PC-9 (cell line): ENCODE measurements around the gene FUT8. TPM values are rescaled to one million over a fixed set of nuclear protein-coding genes. Genes with fewer than 3 reads are reported as not detected.

Source experiments
- BruUV-seq: library from RNA; stranded (reverse); fragments of 400-500 nt; replicated peaks from 2 replicates; lab custom pipeline; 2021; lab: Mats Ljungman, UMichigan
- CTCF ChIA-PET: fragments of 300-600 bp; sonication (Branson Sonifier 250); formaldehyde crosslinking; loops from one replicate; lab custom pipeline; 2022; ENCODE audit warnings: antibody characterized with exemption; lab: Charles Lee
- POLR2A ChIA-PET: fragments of 300-600 bp; sonication (Branson Sonifier 250); formaldehyde crosslinking; loops from one replicate; lab custom pipeline; 2022; ENCODE audit warnings: antibody characterized with exemption; ENCODE audit not compliant: unreplicated experiment; lab: Charles Lee
- DNase-seq, 2 experiments: peaks; one replicate each; pipeline versions ENCODE4 v3.0.0 to v3.0.0-alpha.2; 2015 to 2022; ENCODE audit warnings: mixed read lengths in 1 of 2
- H2AFZ ChIP-seq: fragments of 200-600 bp; sonication (generic); 2 replicates; pipeline ENCODE4 v1.8.1; 2017; ENCODE audit warnings: antibody characterized with exemption
- H3F3A ChIP-seq: fragments of 200-600 bp; sonication (generic); 2 replicates; pipeline ENCODE4 v1.8.1; 2017; ENCODE audit warnings: antibody characterized with exemption, mild to moderate bottlenecking, low read depth; ENCODE audit not compliant: insufficient read depth
- H3K27ac ChIP-seq: fragments of 200-600 bp; sonication (generic); 2 replicates; pipeline ENCODE4 v1.6.1; 2016; ENCODE audit warnings: mixed run types
- H3K27me3 ChIP-seq: fragments of 200-600 bp; sonication (generic); 2 replicates; pipeline ENCODE4 v1.6.1; 2016; ENCODE audit warnings: low read depth, mixed run types; ENCODE audit not compliant: insufficient read depth
- H3K36me3 ChIP-seq: fragments of 200-600 bp; sonication (generic); 2 replicates; pipeline ENCODE4 v1.6.1; 2016; ENCODE audit warnings: low read depth, mixed run types
- H3K4me1 ChIP-seq: fragments of 200-600 bp; sonication (generic); replicated peaks from 2 replicates; pipeline ENCODE4 v1.6.1; 2016; ENCODE audit warnings: mixed run types; ENCODE audit not compliant: insufficient read depth
- H3K4me2 ChIP-seq: fragments of 200-600 bp; sonication (generic); 2 replicates; pipeline ENCODE4 v1.6.1; 2017; ENCODE audit warnings: mixed run types
- H3K4me3 ChIP-seq: fragments of 200-600 bp; sonication (generic); 2 replicates; pipeline ENCODE4 v1.6.1; 2016; ENCODE audit warnings: mixed run types
- H3K79me2 ChIP-seq: fragments of 200-600 bp; sonication (generic); 2 replicates; pipeline ENCODE4 v1.6.1; 2017; ENCODE audit warnings: low read depth, mixed run types
- H3K9me2 ChIP-seq: fragments of 200-600 bp; sonication (generic); 2 replicates; pipeline ENCODE4 v1.8.1; 2017; ENCODE audit warnings: mild to moderate bottlenecking; ENCODE audit not compliant: insufficient read depth
- H3K9me3 ChIP-seq: fragments of 200-600 bp; sonication (generic); 2 replicates; pipeline ENCODE4 v1.8.1; 2016; ENCODE audit warnings: low read depth; ENCODE audit not compliant: insufficient read depth
- H4K20me1 ChIP-seq: fragments of 200-600 bp; sonication (generic); 2 replicates; pipeline ENCODE4 v1.8.1; 2017; ENCODE audit not compliant: insufficient read depth
- EZH2 ChIP-seq: fragments of 200-600 bp; sonication (generic); IDR thresholded peaks from 2 replicates; pipeline ENCODE4 v1.8.0; 2017; ENCODE audit warnings: antibody characterized with exemption, low read depth
- intact Hi-C: fragments of 100-400 bp; cut with micrococcal nuclease; formaldehyde crosslinking; loops from one replicate; pipeline ENCODE4 v1.10.0; 2022; ENCODE audit not compliant: unreplicated experiment
- total RNA-seq: library from RNA; stranded (reverse); gene quantifications from 2 replicates; pipeline ENCODE4 v1.2.3, GENCODE V29; 2021
- TF ChIP-seq, protein P1 (sequence below): fragments of 200-600 bp; sonication (generic); conservative IDR thresholded peaks from 2 replicates; pipeline ENCODE4 v1.6.1; 2017; ENCODE audit warnings: mixed run types, antibody characterized with exemption, mild to moderate bottlenecking, moderate library complexity

FUT8 gene
- total RNA-seq, 1 experiment from 2014 or later: 134 TPM

DNA sequence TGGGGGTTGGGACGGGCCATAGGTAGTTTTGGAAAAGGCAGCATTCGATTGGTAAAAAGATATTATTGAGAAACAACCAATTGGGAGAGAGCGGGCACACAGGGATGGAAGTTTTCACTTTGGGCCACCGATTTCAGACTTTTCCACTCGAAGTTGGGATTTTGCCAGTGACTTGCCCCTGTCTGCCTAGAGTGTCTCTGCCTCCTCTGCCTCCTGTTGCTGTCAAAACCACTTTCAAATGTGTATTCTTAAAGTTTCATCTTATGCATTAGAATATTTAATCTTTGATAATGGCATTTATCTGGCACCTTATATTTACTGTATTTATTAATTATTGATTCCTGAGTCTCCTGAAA lies 182.3 kb downstream of the FUT8 start:
- Histone ChIP-seq H3K79me2 (peaks cover 80% of the 10 kb centered on the region), H3K4me2 (no peak overlapping the region), H3K27ac (no peak overlapping the region), H3F3A (peaks cover 23% of the 10 kb centered on the region; the same call in 1 of the 2 replicates), H4K20me1 (peaks cover 3% of the 10 kb centered on the region; the same call in 1 of the 2 replicates), H3K36me3 (0 out of 2 replicates have a peak, but pooled peaks cover 5% of the 10 kb centered on the region), H3K4me1 (no peaks in the 10 kb centered on the region), H2AFZ (no peak overlapping the region), H3K9me3 (no peaks in the 10 kb centered on the region), H3K4me3 (no peak overlapping the region), H3K27me3 (no peaks in the 10 kb centered on the region), H3K9me2 (no peaks in the 10 kb centered on the region)
- no peak for DNase-seq
- ChIA-PET CTCF (no interaction called here), POLR2A (no interaction called here)
- BruUV-seq: no TSS peak
- intact Hi-C loops: no loop called here
- TF ChIP-seq EZH2: no peak
- TF ChIP-seq, protein P1, sequence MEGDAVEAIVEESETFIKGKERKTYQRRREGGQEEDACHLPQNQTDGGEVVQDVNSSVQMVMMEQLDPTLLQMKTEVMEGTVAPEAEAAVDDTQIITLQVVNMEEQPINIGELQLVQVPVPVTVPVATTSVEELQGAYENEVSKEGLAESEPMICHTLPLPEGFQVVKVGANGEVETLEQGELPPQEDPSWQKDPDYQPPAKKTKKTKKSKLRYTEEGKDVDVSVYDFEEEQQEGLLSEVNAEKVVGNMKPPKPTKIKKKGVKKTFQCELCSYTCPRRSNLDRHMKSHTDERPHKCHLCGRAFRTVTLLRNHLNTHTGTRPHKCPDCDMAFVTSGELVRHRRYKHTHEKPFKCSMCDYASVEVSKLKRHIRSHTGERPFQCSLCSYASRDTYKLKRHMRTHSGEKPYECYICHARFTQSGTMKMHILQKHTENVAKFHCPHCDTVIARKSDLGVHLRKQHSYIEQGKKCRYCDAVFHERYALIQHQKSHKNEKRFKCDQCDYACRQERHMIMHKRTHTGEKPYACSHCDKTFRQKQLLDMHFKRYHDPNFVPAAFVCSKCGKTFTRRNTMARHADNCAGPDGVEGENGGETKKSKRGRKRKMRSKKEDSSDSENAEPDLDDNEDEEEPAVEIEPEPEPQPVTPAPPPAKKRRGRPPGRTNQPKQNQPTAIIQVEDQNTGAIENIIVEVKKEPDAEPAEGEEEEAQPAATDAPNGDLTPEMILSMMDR: no peak

DNA sequence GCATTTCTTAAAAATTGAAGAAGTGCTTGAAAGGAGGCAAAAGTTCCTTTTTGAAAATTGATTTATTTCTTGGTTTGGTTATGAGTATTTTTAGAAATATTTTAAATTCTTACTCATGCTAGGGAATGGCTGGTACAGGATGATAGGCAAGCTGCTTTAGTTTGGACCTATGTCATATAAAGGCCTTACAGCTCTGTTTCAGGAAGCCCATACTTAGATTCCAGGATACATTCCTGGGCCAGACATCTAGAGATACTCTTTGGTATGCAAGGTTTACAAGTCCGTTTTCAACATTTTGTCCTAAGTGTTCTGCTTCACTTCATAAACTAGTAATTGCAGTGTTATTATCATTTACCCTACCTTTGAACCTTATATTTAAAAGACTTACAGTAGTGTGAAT lies 186.8 kb downstream of the FUT8 start:
- DNase-seq: no peak
- CTCF ChIA-PET: no interaction called here
- peaks cover 81% of the 10 kb centered on the region for H3K79me2 ChIP-seq
- POLR2A ChIA-PET: no interaction called here
- TF ChIP-seq, protein P1: no peak
- no peak for TF ChIP-seq EZH2
- H3K9me3 ChIP-seq: no peaks in the 10 kb centered on the region
- no peak overlapping the region for H2AFZ ChIP-seq
- 0 out of 2 replicates have a peak, but pooled peaks cover 3% of the 10 kb centered on the region for H4K20me1 ChIP-seq
- no TSS peak for BruUV-seq
- H3F3A ChIP-seq: peaks cover 25% of the 10 kb centered on the region; the same call in 1 of the 2 replicates
- H3K4me3 ChIP-seq: no peak overlapping the region
- intact Hi-C loops: no loop called here
- H3K4me1 ChIP-seq: no peaks in the 10 kb centered on the region
- H3K27me3 ChIP-seq: no peaks in the 10 kb centered on the region
- no peaks in the 10 kb centered on the region for H3K36me3 ChIP-seq
- no peak overlapping the region for H3K4me2 ChIP-seq
- no peaks in the 10 kb centered on the region for H3K9me2 ChIP-seq
- H3K27ac ChIP-seq: peak overlapping the region; percentile 29

DNA sequence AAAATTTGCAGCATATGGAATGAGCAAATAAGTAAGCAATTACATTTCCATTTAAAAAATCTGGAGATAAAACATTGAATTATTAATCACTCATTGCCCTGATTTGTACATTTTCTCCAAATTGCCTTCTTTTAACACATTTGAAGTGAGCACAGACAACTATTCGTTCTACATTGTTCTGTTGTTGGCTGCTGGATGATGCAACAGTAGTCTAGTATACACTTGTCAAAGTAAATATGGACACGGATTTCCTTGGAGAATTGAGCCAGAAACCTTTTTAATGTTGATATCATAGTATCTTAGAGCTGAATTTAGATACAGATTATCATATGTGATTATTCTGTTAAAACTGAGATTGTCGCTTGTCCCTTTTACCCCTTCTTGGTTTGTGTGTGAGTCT lies 188.2 kb downstream of the FUT8 start:
- H3K79me2 ChIP-seq: peaks cover 81% of the 10 kb centered on the region
- H2AFZ ChIP-seq: no peak overlapping the region
- BruUV-seq: no TSS peak
- peaks cover 35% of the 10 kb centered on the region; the same call in 1 of the 2 replicates for H3F3A ChIP-seq
- TF ChIP-seq, protein P1: no peak
- TF ChIP-seq EZH2: no peak
- intact Hi-C loops: no loop called here
- ChIA-PET CTCF (no interaction called here), POLR2A (no interaction called here)
- no peaks in the 10 kb centered on the region for H3K9me3 ChIP-seq
- H3K9me2 ChIP-seq: no peaks in the 10 kb centered on the region
- H3K4me2 ChIP-seq: no peak overlapping the region
- H3K36me3 ChIP-seq: no peaks in the 10 kb centered on the region
- no peaks in the 10 kb centered on the region for H3K27me3 ChIP-seq
- no peak overlapping the region for H3K4me3 ChIP-seq
- no peaks in the 10 kb centered on the region for H3K4me1 ChIP-seq
- 0 out of 2 replicates have a peak, but pooled peaks cover 3% of the 10 kb centered on the region for H4K20me1 ChIP-seq
- no peak for DNase-seq
- H3K27ac ChIP-seq: peak overlapping the region; percentile 29
